ENCODE data around the gene SCAF11.
A peak's percentile ranks its signal among the peaks of the same experiment; 100 is the strongest.
"Not testable (repeated sequence)": the region's sequence is repeated elsewhere in the genome, so short reads cannot be mapped to it uniquely, and the experiment has no call there.

SCAF11 gene

GRCh38 chr12:45990468-45991283 lies at the start of gene SCAF11:
SCAF11 (minus strand) TSS chr12:45990574; CDS start chr12:45964167, 26,407 bp downstream.
- peak; percentile 100 for DNase-seq

- DNase-seq = not testable (repeated sequence)
Measured at GRCh38 chr12:46037066-46037465, 46.7 kb upstream of the SCAF11 start.

GRCh38 chr12:46027172-46027571 lies 36.8 kb upstream of the SCAF11 start:
- no peak for DNase-seq

GRCh38 chr12:46024099-46024498 lies 33.7 kb upstream of the SCAF11 start:
- no peak for DNase-seq

- DNase-seq = no peak
Measured at GRCh38 chr12:46020768-46021167, 30.4 kb upstream of the SCAF11 start.

GRCh38 chr12:46018712-46019111 lies 28.3 kb upstream of the SCAF11 start:
- not testable (repeated sequence) for DNase-seq

GRCh38 chr12:46017866-46018375 lies 27.5 kb upstream of the SCAF11 start:
- not testable (repeated sequence) for DNase-seq

- no peak for DNase-seq
Measured at GRCh38 chr12:46005823-46006222, 15.4 kb upstream of the SCAF11 start.

- DNase-seq = no peak
Measured at GRCh38 chr12:46005151-46005797, 14.9 kb upstream of the SCAF11 start.

- no peak for DNase-seq
Measured at GRCh38 chr12:46004715-46005114, 14.3 kb upstream of the SCAF11 start.

- DNase-seq = not testable (repeated sequence)
Measured at GRCh38 chr12:46000076-46000475, 9.7 kb upstream of the SCAF11 start.

GRCh38 chr12:45994736-45995135 lies 4.4 kb upstream of the SCAF11 start:
- DNase-seq = no peak

- peak; percentile 80 for DNase-seq
Measured at GRCh38 chr12:45991284-45992249, 1.2 kb upstream of the SCAF11 start.

GRCh38 chr12:45989721-45990467 lies 480 bp downstream of the SCAF11 start:
- DNase-seq = peak; percentile 67

- no peak for DNase-seq
Measured at GRCh38 chr12:45989287-45989686, 1.1 kb downstream of the SCAF11 start.

GRCh38 chr12:45988264-45988663 lies 2.1 kb downstream of the SCAF11 start:
- no peak for DNase-seq

- DNase-seq = no peak
Measured at GRCh38 chr12:45987340-45987727, 3.0 kb downstream of the SCAF11 start.

GRCh38 chr12:45986641-45987339 lies 3.6 kb downstream of the SCAF11 start:
- DNase-seq = no peak

GRCh38 chr12:45981075-45981837 lies 9.1 kb downstream of the SCAF11 start:
- DNase-seq = no peak

- DNase-seq = no peak
Measured at GRCh38 chr12:45980540-45980939, 9.8 kb downstream of the SCAF11 start.

- no peak for DNase-seq
Measured at GRCh38 chr12:45978108-45978507, 12.3 kb downstream of the SCAF11 start.

Data from CD4-positive, alpha-beta T cell treated with Interleukin-6 for 4 hours (primary cell).